ENCODE data around the gene GNPTG.

GRCh38 chr16:1403733-1404132, 52.0 kb downstream of the GNPTG start:
- TF ChIP-seq POLR2AphosphoS5 (IDR thresholded peaks at IDR 0.05; ENCODE audit: low read depth, low read length) = no peak
- TF ChIP-seq EP300 (IDR thresholded peaks at IDR 0.05; ENCODE audit: borderline replicate concordance in 1 of 2, low read depth in 1 of 2, low read length in 1 of 2) = no peak
- no peak for TF ChIP-seq SMC3 (IDR thresholded peaks at IDR 0.05; ENCODE audit: low read depth, low read length)
- TF ChIP-seq, protein P1, sequence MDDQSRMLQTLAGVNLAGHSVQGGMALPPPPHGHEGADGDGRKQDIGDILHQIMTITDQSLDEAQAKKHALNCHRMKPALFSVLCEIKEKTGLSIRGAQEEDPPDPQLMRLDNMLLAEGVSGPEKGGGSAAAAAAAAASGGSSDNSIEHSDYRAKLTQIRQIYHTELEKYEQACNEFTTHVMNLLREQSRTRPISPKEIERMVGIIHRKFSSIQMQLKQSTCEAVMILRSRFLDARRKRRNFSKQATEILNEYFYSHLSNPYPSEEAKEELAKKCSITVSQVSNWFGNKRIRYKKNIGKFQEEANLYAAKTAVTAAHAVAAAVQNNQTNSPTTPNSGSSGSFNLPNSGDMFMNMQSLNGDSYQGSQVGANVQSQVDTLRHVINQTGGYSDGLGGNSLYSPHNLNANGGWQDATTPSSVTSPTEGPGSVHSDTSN (IDR thresholded peaks at IDR 0.05) = no peak
- TF ChIP-seq RFX5 (IDR thresholded peaks at IDR 0.05; ENCODE audit: low read length) = no peak
- TF ChIP-seq, protein P2, sequence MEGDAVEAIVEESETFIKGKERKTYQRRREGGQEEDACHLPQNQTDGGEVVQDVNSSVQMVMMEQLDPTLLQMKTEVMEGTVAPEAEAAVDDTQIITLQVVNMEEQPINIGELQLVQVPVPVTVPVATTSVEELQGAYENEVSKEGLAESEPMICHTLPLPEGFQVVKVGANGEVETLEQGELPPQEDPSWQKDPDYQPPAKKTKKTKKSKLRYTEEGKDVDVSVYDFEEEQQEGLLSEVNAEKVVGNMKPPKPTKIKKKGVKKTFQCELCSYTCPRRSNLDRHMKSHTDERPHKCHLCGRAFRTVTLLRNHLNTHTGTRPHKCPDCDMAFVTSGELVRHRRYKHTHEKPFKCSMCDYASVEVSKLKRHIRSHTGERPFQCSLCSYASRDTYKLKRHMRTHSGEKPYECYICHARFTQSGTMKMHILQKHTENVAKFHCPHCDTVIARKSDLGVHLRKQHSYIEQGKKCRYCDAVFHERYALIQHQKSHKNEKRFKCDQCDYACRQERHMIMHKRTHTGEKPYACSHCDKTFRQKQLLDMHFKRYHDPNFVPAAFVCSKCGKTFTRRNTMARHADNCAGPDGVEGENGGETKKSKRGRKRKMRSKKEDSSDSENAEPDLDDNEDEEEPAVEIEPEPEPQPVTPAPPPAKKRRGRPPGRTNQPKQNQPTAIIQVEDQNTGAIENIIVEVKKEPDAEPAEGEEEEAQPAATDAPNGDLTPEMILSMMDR (IDR thresholded peaks at IDR 0.05) = no peak
- no peak for TF ChIP-seq MXI1 (IDR thresholded peaks at IDR 0.05; ENCODE audit: low read depth, low read length)
